Measurements from ENCODE around the gene HNMT.
"Not testable (repeated sequence)": the region's sequence is repeated elsewhere in the genome, so short reads cannot be mapped to it uniquely, and the experiment has no call there.

Gene HNMT

GRCh38 chr2:137945229-137945628 lies 19.0 kb upstream of the HNMT start:
- no peak for DNase-seq (ENCODE audit: low read depth in 3 of 3, low spot score in 1 of 3)

GRCh38 chr2:137946227-137946626 lies 18.0 kb upstream of the HNMT start:
- no peak for DNase-seq (ENCODE audit: low read depth in 3 of 3, low spot score in 1 of 3)

GRCh38 chr2:137947032-137947727 lies 17.1 kb upstream of the HNMT start:
- no peak for DNase-seq (ENCODE audit: low read depth in 3 of 3, low spot score in 1 of 3)

- peak in 1 of 3 donors; percentile 6 for DNase-seq (ENCODE audit: low read depth in 3 of 3, low spot score in 1 of 3)
These were observed 16.4 kb upstream of the HNMT start for GRCh38 chr2:137947728-137948336.

GRCh38 chr2:137948894-137949293 lies 15.4 kb upstream of the HNMT start:
- no peak for DNase-seq (ENCODE audit: low read depth in 3 of 3, low spot score in 1 of 3)

GRCh38 chr2:137950238-137950637 lies 14.0 kb upstream of the HNMT start:
- DNase-seq (ENCODE audit: low read depth in 3 of 3, low spot score in 1 of 3): no peak

- no peak for DNase-seq (ENCODE audit: low read depth in 3 of 3, low spot score in 1 of 3)
These were observed 12.7 kb upstream of the HNMT start for GRCh38 chr2:137951586-137951985.

GRCh38 chr2:137952586-137953129 lies 11.6 kb upstream of the HNMT start:
- no peak for DNase-seq (ENCODE audit: low read depth in 3 of 3, low spot score in 1 of 3)

GRCh38 chr2:137955536-137955935 lies 8.7 kb upstream of the HNMT start:
- no peak for DNase-seq (ENCODE audit: low read depth in 3 of 3, low spot score in 1 of 3)

- DNase-seq (ENCODE audit: low read depth in 3 of 3, low spot score in 1 of 3): no peak
These were observed 7.2 kb upstream of the HNMT start for GRCh38 chr2:137957033-137957432.

- no peak for DNase-seq (ENCODE audit: low read depth in 3 of 3, low spot score in 1 of 3)
These were observed 5.1 kb upstream of the HNMT start for GRCh38 chr2:137959166-137959565.

GRCh38 chr2:137960223-137960622 lies 4.0 kb upstream of the HNMT start:
- DNase-seq (ENCODE audit: low read depth in 3 of 3, low spot score in 1 of 3): no peak

- no peak for DNase-seq (ENCODE audit: low read depth in 3 of 3, low spot score in 1 of 3)
These were observed 2.7 kb upstream of the HNMT start for GRCh38 chr2:137961602-137962001.

- DNase-seq (ENCODE audit: low read depth in 3 of 3, low spot score in 1 of 3): no peak
These were observed 673 bp upstream of the HNMT start for GRCh38 chr2:137963535-137964065.

GRCh38 chr2:137964859-137965459 lies 686 bp downstream of the HNMT start:
- no peak for DNase-seq (ENCODE audit: low read depth in 3 of 3, low spot score in 1 of 3)

- no peak for DNase-seq (ENCODE audit: low read depth in 3 of 3, low spot score in 1 of 3)
These were observed 1.8 kb downstream of the HNMT start for GRCh38 chr2:137966043-137966442.

GRCh38 chr2:137967042-137967441 lies 2.8 kb downstream of the HNMT start:
- DNase-seq (ENCODE audit: low read depth in 3 of 3, low spot score in 1 of 3): no peak

- no peak for DNase-seq (ENCODE audit: low read depth in 3 of 3, low spot score in 1 of 3)
These were observed 4.5 kb downstream of the HNMT start for GRCh38 chr2:137968477-137969417.

- DNase-seq (ENCODE audit: low read depth in 3 of 3, low spot score in 1 of 3): no peak
These were observed 5.1 kb downstream of the HNMT start for GRCh38 chr2:137969418-137969765.

- no peak for DNase-seq (ENCODE audit: low read depth in 3 of 3, low spot score in 1 of 3)
These were observed 5.6 kb downstream of the HNMT start for GRCh38 chr2:137969876-137970275.

GRCh38 chr2:137971259-137971658 lies 7.0 kb downstream of the HNMT start:
- DNase-seq (ENCODE audit: low read depth in 3 of 3, low spot score in 1 of 3): not testable (repeated sequence)

All from stimulated activated CD4-positive, alpha-beta T cell treated with anti-CD3 and anti-CD28 coated beads, TNF-alpha, amount 100 ng/mL, for 1 hour (primary cell).